Putamen (tissue), 1 donor: Measurements from ENCODE around the gene KLHL41.
"Not testable (repeated sequence)": the region's sequence is repeated elsewhere in the genome, so short reads cannot be mapped to it uniquely, and the experiment has no call there.

Experiments used
- DNase-seq: peaks from one replicate; pipeline ENCODE4 v3.0.0-alpha.2; 2016; ENCODE audit warnings: low spot score

The KLHL41 gene

GRCh38 chr2:169510496-169510895, 994 bp downstream of the KLHL41 start:
- no peak for DNase-seq

- DNase-seq, result no peak
These were observed 2.3 kb downstream of the KLHL41 start for GRCh38 chr2:169511818-169512217.

- no peak for DNase-seq
These were observed 3.0 kb downstream of the KLHL41 start for GRCh38 chr2:169512525-169512924.

- no peak for DNase-seq
These were observed 3.6 kb downstream of the KLHL41 start for GRCh38 chr2:169513094-169513493.

DNA sequence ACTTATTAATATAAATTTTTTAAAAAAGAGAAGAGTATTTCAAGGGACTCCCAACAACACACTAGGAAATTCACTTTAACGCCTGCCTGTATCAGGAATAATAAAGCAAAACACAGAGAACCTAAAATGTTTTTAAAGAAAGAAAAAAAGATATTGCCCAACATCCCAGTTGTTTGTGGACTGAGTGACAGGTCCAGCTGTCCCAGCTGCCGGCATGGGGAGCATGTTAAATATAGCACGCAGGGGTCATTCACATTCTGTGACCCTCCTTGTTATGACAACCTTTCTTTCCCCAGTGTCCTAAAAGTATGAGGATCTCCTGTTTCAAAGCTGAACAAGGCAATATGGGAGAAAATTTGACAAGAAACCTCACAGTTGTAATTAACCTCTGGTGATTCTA, 4.4 kb downstream of the KLHL41 start:
- DNase-seq, result no peak

DNA sequence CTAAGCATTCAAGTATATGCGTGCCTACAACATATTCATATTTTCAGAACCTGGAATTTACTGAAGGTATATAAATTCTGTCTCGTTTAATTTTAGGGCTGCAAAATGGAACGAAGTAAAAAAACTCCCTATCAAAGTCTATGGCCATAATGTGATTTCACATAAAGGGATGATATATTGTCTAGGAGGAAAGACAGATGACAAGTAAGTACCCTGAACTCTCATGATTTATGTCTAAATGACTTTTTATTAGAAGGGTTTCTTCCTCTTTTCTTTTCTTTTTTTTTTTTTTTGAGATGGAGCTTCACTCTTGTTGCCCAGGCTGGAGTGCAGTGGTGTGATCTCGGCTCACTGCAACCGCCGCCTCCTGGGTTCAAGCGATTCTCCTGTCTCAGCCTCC, 5.3 kb downstream of the KLHL41 start:
- not testable (repeated sequence) for DNase-seq

DNA sequence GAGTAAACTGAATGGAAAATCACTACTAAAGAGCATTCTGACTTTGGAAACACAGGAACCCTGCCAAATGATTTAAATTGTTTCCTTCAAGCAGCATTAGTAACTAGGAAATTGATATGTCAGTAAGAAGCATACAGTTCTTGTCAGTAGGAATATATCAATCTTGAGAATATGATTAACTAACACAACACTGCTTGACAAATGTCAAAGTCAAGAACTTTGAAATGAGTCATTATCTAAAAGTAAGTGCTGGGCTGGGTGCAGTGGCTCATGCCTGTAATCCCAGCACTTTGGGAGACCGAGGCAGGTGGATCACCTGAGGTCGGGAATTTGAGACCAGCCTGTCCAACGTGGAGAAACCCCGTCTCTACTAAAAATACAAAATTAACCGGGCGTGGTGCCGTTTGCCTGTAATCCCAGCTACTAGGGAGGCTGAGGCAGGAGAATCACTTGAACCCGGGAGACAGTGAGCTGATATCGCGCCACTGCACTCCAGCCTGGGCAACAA, 7.0 kb downstream of the KLHL41 start:
- not testable (repeated sequence) for DNase-seq

DNA sequence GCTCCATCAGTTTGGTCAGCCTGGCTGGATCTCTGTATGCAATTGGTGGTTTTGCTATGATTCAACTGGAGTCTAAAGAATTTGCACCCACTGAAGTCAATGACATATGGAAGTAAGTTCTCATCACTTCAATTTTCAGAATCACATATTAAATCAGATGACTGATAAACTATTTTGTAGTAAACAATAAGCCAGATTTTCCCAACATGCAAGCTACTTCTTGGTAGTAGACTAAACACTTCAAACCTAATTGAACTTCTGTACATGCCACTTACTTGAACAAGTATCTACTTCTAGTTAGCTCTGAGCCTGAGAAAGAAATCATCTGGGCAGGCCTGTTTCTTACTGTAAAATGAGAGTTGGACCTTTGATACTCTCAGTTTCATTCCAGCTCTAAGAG, 11.4 kb downstream of the KLHL41 start:
- DNase-seq, result no peak

GRCh38 chr2:169523681-169524080, 14.2 kb downstream of the KLHL41 start:
- no peak for DNase-seq

DNA sequence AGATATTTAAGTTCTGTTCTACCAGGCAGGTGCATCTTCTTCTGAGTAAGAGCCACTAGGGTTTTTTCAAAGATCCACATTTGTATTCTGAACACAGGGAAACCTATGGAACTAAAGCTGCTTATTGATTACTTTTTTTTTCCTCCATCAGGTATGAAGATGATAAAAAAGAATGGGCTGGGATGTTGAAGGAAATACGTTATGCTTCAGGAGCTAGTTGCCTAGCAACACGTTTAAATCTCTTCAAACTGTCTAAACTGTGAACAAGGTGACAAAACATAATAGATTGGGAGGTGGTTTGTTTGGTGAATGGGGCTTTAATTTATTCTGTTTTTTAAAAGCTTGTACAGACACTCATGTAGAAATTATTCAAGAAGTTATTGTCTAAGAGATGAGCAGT, 15.9 kb downstream of the KLHL41 start:
- peak; percentile 31 for DNase-seq

GRCh38 chr2:169526451-169526850, 16.9 kb downstream of the KLHL41 start:
- DNase-seq, result no peak

GRCh38 chr2:169528271-169528701, 18.8 kb downstream of the KLHL41 start:
- peak; percentile 9 for DNase-seq

DNA sequence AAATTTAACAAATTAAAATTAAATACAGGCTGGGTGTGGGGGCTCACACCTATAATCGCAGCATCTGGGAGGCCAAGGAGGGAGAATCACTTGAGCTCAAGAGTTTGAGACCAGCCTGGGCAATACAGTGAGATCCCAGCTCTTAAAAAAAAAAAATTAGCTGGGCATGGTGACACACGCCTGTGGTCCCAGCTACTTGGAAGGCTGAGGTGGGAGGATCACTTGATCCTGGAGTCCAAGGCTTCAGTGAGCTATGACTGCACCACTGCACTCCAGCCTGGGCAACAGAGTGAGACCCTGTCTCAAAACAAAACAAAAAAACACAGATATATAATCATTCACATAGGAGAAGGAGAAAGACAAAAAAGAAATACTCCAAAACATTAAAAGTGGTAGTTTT, 30.0 kb downstream of the KLHL41 start:
- not testable (repeated sequence) for DNase-seq

GRCh38 chr2:169540146-169540545, 30.6 kb downstream of the KLHL41 start:
- no peak for DNase-seq

GRCh38 chr2:169542433-169542832, 32.9 kb downstream of the KLHL41 start:
- DNase-seq, result no peak

DNA sequence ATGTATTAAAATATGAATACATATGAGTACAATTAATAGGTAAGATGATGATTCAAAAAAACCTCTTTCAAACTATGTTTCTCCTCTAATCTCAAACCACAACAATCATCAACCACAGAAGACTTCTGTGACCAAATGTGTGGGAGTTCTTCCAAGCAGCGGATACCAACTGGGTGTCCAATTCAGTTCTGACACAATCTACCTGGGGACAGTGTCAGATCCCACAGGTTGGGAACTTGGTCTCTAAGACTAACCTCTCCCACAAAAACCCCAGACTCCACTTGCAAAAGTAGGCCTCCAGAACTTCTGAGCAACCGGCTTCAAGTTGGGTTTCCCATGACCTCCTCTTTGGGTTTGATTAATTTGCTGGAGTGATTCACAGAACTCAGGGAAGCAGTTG, 37.3 kb downstream of the KLHL41 start:
- no peak for DNase-seq

GRCh38 chr2:169561364-169561763, 51.9 kb downstream of the KLHL41 start:
- no peak for DNase-seq

DNA sequence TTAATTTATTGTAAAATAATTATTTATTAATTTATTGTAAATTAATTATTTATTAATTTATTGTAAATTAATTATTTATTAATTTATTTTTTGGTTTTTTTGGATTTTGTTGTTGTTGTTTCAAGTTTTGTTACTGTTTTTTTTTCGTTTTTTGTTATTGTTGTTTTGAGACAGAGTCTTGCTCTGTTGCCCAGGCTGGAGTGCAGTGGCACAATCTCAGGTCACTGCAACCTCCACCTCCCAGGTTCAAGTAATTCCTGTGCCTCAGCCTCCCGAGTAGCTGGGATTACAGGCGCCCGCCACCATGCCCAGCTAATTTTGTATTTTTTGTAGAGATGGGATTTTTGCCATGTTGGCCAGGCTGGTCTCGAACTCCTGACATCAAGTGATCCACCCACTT, 52.6 kb downstream of the KLHL41 start:
- not testable (repeated sequence) for DNase-seq

DNA sequence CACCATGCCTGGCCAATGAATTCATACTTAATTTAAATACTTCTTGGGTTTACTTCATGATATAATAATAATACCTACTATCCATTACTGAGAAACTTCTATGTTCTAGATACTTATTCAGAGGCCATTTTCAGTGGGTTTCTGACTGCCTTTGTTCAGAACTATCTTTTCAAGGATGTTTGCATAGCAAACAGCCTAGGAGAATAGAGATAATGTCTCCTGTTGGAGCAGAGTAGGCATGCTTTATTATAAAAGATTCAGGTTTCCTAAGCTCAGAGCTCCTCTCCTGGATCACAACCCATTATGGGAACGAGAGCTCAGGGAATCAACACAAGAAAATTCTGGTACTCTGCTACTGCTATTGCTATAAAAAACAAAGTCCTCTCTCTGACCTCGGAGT, 53.0 kb downstream of the KLHL41 start:
- DNase-seq, result no peak

GRCh38 chr2:169565686-169566085, 56.2 kb downstream of the KLHL41 start:
- no peak for DNase-seq

DNA sequence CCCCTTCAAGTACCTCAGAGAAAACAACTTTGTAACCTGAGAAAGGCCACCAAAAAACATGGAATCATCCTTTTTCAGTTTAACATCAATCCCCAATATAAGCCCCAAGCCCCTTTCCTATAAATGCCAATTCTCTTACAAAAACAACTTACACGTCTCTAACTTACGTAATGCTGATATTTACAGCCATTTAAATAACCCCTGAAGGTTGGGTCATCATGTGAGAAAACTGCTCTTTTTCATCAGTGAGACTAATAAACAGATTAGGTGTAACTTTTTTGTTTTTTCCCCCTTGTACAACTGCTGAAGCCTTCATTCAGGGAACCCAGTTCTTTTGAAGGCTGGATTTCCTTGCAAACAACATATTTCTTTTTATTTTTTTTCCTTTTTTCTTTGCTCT, 60.4 kb downstream of the KLHL41 start:
- DNase-seq, result no peak

DNA sequence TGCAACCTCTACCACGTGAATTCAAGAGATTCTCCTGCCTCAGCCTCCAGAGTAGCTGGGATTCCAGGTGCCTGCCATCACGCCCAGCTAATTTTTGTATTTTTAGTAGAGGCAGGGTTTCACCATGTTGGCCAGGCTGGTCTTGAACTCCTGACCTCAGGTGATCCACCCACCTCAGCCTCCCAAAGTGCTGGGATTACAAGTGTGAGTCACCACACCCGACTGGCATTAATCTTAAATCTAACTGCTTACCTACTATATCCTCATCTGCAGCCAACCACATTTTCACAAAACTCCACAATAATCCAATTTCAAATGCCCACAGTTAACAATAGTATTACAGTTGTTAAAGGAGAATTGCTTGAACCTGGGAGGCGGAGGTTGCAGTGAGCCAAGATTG, 61.2 kb downstream of the KLHL41 start:
- not testable (repeated sequence) for DNase-seq

DNA sequence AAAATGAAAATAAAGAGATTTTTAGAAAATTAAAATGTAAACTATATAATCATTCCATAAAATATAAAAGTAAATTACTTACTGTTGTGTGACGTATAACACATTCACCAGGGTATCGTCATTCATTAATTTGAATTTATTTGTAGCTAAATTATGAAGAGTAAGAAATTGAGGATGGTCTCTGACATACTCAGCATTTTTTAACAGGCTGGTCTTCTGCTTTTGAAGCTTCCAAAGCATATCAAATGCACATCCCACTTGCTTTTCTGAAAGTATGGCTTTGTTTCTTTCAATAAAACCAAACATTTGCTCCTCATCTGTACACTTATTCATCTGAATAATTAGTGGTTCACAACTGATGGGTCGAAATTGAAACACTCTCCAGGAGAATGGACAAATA, 62.1 kb downstream of the KLHL41 start:
- DNase-seq, result no peak

- DNase-seq, result no peak
These were observed 62.7 kb downstream of the KLHL41 start for GRCh38 chr2:169572189-169572588.

GRCh38 chr2:169572821-169573159, 63.3 kb downstream of the KLHL41 start:
- no peak for DNase-seq
